Cardiac fibroblast (primary cell): ENCODE data around the gene SCARF2.
"Not testable (repeated sequence)": the region's sequence is repeated elsewhere in the genome, so short reads cannot be mapped to it uniquely, and the experiment has no call there.

ENCODE experiments used
- DNase-seq, 2 donors: peaks; one replicate each; pipeline versions ENCODE4 v3.0.0 to v3.0.0-alpha.2; 2010; ENCODE audit warnings: low read depth in 2 of 2
- H3K4me3 ChIP-seq, 2 donors: replicated peaks in 1 of 2; 1 replicate in 1 of 2; 2 replicates in 1 of 2; pipeline ENCODE4 v1.5.1; 2011; ENCODE audit warnings: low read depth in 2 of 2, low read length in 2 of 2, mild to moderate bottlenecking in 2 of 2, moderate library complexity in 1 of 2
- CTCF ChIP-seq: IDR thresholded peaks from one replicate; pipeline ENCODE4 v1.5.1; 2011; ENCODE audit warnings: low read depth, mild to moderate bottlenecking, low read length, inconsistent platforms

Gene SCARF2

DNA sequence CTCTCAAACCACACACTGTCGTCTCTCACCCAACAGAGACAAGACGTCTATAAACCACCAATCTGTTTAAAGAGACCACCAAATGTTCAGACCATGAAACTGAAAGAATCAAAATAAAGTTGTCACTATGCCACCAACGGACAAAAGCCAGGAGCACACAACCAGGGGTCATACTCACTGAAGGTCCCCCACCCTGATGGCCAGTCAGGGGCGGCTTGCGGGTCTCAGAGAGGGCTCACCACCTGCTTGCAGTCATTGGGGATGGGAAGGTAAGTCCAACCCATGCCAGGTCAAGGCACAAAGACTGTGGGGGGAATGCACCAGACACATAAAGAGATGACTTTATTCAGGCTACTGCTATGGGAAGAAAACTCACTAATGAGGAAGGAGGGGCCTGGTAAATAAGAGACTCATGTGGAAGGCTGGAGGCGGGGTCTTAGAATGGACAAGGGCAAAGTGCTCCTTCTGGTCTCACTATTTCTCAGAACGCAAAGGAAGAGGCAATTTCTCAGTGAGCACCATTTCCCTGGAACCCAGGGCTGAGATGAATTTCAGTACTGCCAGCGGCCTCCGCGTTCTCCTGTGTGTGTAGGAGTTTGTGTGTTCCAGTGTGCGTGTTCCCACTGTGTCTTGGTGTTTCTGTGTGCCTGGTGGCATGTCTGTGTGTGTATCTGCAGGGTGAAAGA lies 17.3 kb downstream of the SCARF2 start:
- no peak for TF ChIP-seq CTCF
- no peak overlapping the region for H3K4me3 ChIP-seq

DNA sequence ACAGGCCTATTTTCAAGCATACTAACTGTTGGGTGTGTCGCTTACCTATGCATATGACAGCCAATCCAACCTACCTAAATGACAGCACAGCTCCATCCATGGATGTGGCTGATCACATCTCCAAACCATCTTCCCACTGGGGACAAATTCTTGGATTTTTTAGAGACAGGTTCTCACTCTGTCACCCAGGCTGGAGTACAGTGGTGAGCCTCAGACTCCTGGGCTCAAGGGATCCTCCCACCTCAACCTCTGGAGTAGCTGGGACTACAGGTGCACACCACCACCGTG lies 18.0 kb downstream of the SCARF2 start:
- no peak for DNase-seq
- H3K4me3 ChIP-seq = no peak overlapping the region
- TF ChIP-seq CTCF = no peak

More for the DNA sequence above, 17.3 kb downstream of the SCARF2 start:
- no peak for DNase-seq

- DNase-seq = peak; percentile 84 to 92
- TF ChIP-seq CTCF = peak; percentile 82
- peak overlapping the region; percentile 33 to 53 for H3K4me3 ChIP-seq
These were observed 19.3 kb downstream of the SCARF2 start for GRCh38 chr22:20418211-20418788.

DNA sequence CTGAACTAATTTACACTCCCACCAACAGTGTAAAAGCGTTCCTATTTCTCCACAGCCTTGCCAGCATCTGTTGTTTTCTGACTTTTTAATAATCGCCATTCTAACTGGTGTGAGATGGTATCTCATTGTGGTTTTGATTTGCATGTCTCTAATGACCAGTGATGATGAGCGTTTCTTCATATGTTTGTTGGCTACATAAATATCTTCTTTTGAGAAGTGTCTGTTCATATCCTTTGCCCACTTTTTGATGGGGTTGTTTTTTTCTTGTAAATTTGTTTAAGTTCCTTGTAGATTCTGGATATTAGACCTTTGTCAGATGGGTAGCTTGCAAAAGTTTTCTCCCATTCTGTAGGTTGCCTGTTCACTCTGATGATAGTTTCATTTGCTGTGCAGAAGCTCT lies 21.9 kb downstream of the SCARF2 start:
- DNase-seq, H3K4me3 ChIP-seq: not testable (repeated sequence)

GRCh38 chr22:20415241-20415640 lies 22.4 kb downstream of the SCARF2 start:
- not testable (repeated sequence) for DNase-seq, H3K4me3 ChIP-seq

DNA sequence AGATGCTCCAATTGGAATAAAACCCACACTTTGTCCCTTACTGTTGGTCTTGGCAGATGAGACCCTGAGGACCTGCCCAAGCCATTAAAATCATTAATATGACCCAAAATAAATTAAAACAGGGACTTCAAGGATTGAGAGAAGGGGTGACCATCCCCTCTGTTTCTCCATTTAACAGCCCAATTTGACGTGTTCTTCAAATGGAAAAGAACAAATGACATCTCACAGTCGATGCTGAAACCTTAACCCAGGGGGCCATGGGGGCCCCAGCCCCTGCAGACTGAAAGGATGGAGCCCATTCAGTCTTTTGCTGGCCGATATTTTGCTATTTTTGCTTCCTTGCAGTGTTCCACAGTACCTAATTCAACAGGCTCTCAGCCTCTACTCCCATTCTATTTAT lies 23.2 kb downstream of the SCARF2 start:
- no peak overlapping the region for H3K4me3 ChIP-seq
- TF ChIP-seq CTCF = no peak
- no peak for DNase-seq

- no peak for TF ChIP-seq CTCF
- no peak overlapping the region for H3K4me3 ChIP-seq
- no peak for DNase-seq
These were observed 23.6 kb downstream of the SCARF2 start for GRCh38 chr22:20414059-20414440.
